Mesenteric fat pad (tissue), 1 donor: ENCODE results near the gene FGF16. TPM values are rescaled to one million over a fixed set of nuclear protein-coding genes. Genes with fewer than 3 reads are reported as not detected.
"Not testable (repeated sequence)": the region's sequence is repeated elsewhere in the genome, so short reads cannot be mapped to it uniquely, and the experiment has no call there.

ENCODE experiments used
- DNase-seq: peaks from one replicate; pipeline ENCODE4 v3.0.0-alpha.2; 2020; ENCODE audit warnings: low spot score
- total RNA-seq: library from RNA; stranded (reverse); fragmentation: NEBNext Ultra II Directional; extraction: Animal tissue kit (Norgen Biotek cat#: 25700); gene quantifications from one replicate; pipeline ENCODE4 v1.2.1, GENCODE V29; 2021
- donor health status: DM: yes; HTN: yes; CAD: no.

The FGF16 gene
- total RNA-seq, 1 donor from 2014 or later: not detected

GRCh38 chrX:77446029-77446585, 1.1 kb upstream of the FGF16 start:
- no peak for DNase-seq

DNA sequence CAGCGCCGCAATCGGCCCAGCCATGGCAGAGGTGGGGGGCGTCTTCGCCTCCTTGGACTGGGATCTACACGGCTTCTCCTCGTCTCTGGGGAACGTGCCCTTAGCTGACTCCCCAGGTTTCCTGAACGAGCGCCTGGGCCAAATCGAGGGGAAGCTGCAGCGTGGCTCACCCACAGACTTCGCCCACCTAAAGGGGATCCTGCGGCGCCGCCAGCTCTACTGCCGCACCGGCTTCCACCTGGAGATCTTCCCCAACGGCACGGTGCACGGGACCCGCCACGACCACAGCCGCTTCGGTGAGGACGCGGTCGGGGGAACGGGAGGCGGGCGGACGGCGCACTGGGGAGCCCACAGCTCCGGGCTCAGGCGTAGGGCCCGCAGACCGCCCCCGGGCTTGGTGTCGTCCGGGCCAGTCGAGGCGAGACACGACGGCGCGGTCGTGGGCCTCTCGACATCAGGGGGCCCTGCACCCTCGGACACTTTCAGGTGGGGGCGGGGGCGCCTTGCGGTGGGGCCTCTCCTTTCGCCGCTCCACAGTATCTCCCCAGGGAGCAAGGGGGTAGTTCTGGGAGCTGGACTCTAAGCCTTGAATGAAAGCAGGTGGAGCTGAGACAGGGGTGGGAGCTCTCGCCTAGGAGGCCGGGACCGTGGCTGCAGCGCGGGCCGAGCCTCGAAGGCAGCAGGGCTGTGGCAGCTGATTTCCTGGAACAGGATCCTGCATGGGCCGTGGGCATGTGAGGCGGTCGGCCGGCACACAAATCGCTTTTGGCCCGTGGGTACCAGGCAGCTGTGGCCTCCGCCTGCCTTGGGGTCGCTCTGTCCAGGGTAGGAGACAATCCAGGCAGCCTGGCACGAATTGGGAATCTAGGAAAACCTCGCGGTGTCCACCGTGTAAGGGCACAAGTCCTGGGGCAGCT, 722 bp downstream of the FGF16 start:
- DNase-seq: no peak

DNA sequence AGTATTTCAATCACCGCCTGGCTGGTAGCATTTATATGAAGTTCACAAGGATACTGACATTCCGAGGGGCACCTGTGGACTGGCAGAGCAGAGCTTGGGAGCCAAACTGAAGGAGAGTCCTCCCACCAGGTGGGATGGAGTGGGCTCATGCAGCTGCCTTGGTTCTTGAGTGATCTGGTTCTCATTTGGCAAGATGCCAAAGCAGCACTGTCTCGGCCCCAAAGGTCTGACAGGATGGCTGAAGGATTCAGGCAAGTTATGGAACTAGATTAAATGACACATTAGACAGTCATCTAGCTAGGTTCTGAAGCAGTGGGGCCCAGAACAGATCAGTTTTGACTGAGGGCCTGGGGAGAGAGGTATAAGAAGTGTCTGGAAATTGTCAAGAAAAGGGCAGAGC, 3.2 kb downstream of the FGF16 start:
- DNase-seq: no peak

- no peak for DNase-seq
Observed at GRCh38 chrX:77450996-77451395, 3.8 kb downstream of the FGF16 start.

- no peak for DNase-seq
Observed at GRCh38 chrX:77453190-77453589, 6.0 kb downstream of the FGF16 start.

GRCh38 chrX:77455437-77455836, 8.2 kb downstream of the FGF16 start:
- DNase-seq: no peak

DNA sequence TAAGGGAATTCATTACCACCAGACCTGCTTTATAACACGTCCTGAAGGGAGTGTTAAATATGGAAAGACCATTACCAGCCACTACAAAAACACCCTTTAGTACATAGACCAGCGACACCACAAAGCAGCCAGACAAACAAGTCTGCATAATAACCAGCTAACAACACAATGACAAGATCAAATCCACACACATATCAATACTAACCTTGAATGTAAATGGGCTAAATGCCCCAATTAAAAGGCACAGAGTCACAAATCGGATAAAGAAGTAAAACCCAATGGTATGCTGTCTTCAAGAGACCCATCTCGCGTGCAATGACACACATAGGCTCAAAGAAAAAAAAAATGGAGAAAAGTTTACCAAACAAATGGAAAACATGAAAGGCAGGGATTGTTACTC, 36.9 kb downstream of the FGF16 start:
- no peak for DNase-seq

GRCh38 chrX:77493677-77494553, 46.7 kb downstream of the FGF16 start:
- no peak for DNase-seq

DNA sequence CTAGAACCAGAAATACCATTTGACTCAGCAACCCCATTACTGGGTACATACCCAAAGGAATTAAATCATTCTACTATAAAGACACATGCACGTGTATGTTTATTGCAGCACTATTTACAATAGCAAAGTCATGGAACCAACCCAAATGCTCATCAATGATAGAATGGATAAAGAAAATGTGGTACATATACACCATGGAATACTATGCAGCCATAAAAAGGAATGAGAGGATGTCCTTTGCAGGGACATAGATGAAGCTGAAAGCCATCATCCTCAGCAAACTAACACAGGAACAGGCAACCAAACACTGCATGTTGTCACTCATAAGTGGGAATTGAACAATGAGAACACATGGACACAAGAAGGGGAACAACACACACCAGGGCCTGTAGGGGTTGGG, 53.0 kb downstream of the FGF16 start:
- not testable (repeated sequence) for DNase-seq

DNA sequence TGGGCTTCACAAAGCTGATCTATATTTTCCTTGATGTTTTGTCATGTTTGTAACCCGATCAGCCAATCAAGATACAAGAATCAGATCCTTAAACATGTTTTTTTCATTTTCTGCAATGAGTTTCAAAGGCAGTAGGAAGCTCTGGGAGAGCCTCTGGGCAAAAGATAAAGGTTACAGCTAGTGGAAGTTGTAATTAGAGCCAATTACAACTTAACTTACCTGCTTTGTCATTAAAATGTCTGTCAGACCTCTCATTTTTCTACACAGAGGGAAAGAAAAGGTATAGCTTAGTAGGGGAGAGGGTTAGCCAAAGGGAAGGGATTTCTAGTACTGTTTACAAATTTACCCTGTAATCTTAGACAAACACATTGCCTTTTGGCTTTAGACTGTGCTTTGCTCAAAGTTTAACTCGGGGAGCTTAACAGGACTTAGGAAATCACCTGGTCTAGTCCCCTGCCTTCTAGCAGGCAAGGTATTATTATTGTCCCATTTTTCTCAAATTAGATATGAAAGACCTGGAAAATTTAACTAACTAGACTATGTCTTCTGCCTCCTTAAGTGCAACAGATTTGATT, 55.8 kb downstream of the FGF16 start:
- no peak for DNase-seq

- DNase-seq: no peak
Observed at GRCh38 chrX:77505227-77505626, 58.0 kb downstream of the FGF16 start.
